HepG2 (cell line): ENCODE data around the gene SLC44A4. TPM values are rescaled to one million over a fixed set of nuclear protein-coding genes. Genes with fewer than 3 reads are reported as not detected.

ENCODE experiments used
- CCAR2 ChIP-seq: fragments of 200-400 bp; formaldehyde crosslinking; optimal IDR thresholded peaks from 2 replicates; pipeline ENCODE3; 2018; ENCODE audit warnings: low read depth, mild to moderate bottlenecking, low read length, moderate library complexity
- ESRRA ChIP-seq: sonication (generic); formaldehyde crosslinking; IDR thresholded peaks from 2 replicates; pipeline ENCODE4 v1.5.1; 2020; ENCODE audit warnings: mild to moderate bottlenecking, low read depth, missing genetic modification reagents
- ETV5 ChIP-seq: IDR thresholded peaks from 2 replicates; pipeline ENCODE4 v1.6.1; 2018; ENCODE audit warnings: missing biosample characterization, missing genetic modification reagents, inconsistent platforms, borderline replicate concordance
- FOXK1 ChIP-seq: sonication (generic); formaldehyde crosslinking; IDR thresholded peaks from 2 replicates; pipeline ENCODE4 v1.4.0; 2020; ENCODE audit warnings: low read depth, missing genetic modification reagents, borderline replicate concordance
- HCFC1 ChIP-seq: fragments of 150-350 bp; IDR thresholded peaks from 2 replicates; pipeline ENCODE4 v1.6.1; 2014; ENCODE audit warnings: low read depth, low read length
- IKZF4 ChIP-seq: sonication (generic); formaldehyde crosslinking; IDR thresholded peaks from 2 replicates; pipeline ENCODE4 v1.5.1; 2020; ENCODE audit warnings: borderline replicate concordance, mild to moderate bottlenecking, low read depth, missing genetic modification reagents; ENCODE audit errors: not compliant biosample characterization
- IRF9 ChIP-seq: sonication (generic); formaldehyde crosslinking; IDR thresholded peaks from 2 replicates; pipeline ENCODE4 v1.8.0; 2022; ENCODE audit warnings: missing genetic modification reagents, mild to moderate bottlenecking, borderline replicate concordance
- IRX3 ChIP-seq: sonication (generic); formaldehyde crosslinking; IDR thresholded peaks from 2 replicates; pipeline ENCODE4 v1.8.1; 2023; ENCODE audit warnings: mild to moderate bottlenecking, low read depth, missing genetic modification reagents, borderline replicate concordance
- NCOA2 ChIP-seq: sonication (generic); formaldehyde crosslinking; IDR thresholded peaks from 2 replicates; pipeline ENCODE4 v1.8.0; 2022; ENCODE audit warnings: inconsistent platforms
- NFE2L2 ChIP-seq: fragments of 150-350 bp; IDR thresholded peaks from 2 replicates; pipeline ENCODE4 v1.6.1; 2014; ENCODE audit warnings: low read length
- NFKB2 ChIP-seq: sonication (generic); formaldehyde crosslinking; IDR thresholded peaks from 2 replicates; pipeline ENCODE4 v1.4.0; 2020; ENCODE audit warnings: missing genetic modification reagents, borderline replicate concordance
- NFKBIZ ChIP-seq: IDR thresholded peaks from 2 replicates; pipeline ENCODE4 v1.6.1; 2018; ENCODE audit warnings: missing genetic modification reagents, missing compliant biosample characterization
- NR1H2 ChIP-seq: sonication (generic); formaldehyde crosslinking; IDR thresholded peaks from 2 replicates; pipeline ENCODE4 v1.8.1; 2022; ENCODE audit warnings: low read depth, missing genetic modification reagents, borderline replicate concordance
- PAX8 ChIP-seq: sonication (generic); formaldehyde crosslinking; IDR thresholded peaks from 2 replicates; pipeline ENCODE4 v1.8.0; 2022; ENCODE audit warnings: mild to moderate bottlenecking, missing genetic modification reagents, borderline replicate concordance
- SIN3A ChIP-seq: IDR thresholded peaks from 2 replicates; pipeline ENCODE4 v1.6.1; 2011; ENCODE audit warnings: low read depth, mild to moderate bottlenecking, control low read depth, low read length, borderline replicate concordance
- ZC3H13 ChIP-seq: sonication (generic); formaldehyde crosslinking; IDR thresholded peaks from 2 replicates; pipeline ENCODE4 v1.8.1; 2023; ENCODE audit warnings: mild to moderate bottlenecking, missing genetic modification reagents, moderate library complexity
- ZNF224 ChIP-seq: sonication (generic); formaldehyde crosslinking; IDR thresholded peaks from 2 replicates; pipeline ENCODE4 v1.5.0; 2020; ENCODE audit warnings: mild to moderate bottlenecking, missing genetic modification reagents
- ZNF710 ChIP-seq: sonication (generic); formaldehyde crosslinking; IDR thresholded peaks from 2 replicates; pipeline ENCODE4 v1.5.0; 2020; ENCODE audit warnings: mild to moderate bottlenecking, missing genetic modification reagents, borderline replicate concordance
- ZNF747 ChIP-seq: sonication (generic); formaldehyde crosslinking; IDR thresholded peaks from 2 replicates; pipeline ENCODE4 v1.8.1; 2023; ENCODE audit warnings: missing genetic modification reagents, mild to moderate bottlenecking, borderline replicate concordance
- ZSCAN25 ChIP-seq: sonication (generic); formaldehyde crosslinking; IDR thresholded peaks from 2 replicates; pipeline ENCODE4 v1.8.0; 2022; ENCODE audit warnings: mild to moderate bottlenecking, missing genetic modification reagents
- ZSCAN30 ChIP-seq: sonication (generic); formaldehyde crosslinking; IDR thresholded peaks from 2 replicates; pipeline ENCODE4 v1.5.0; 2020; ENCODE audit warnings: mild to moderate bottlenecking, missing genetic modification reagents
- ZSCAN5A ChIP-seq: sonication (generic); formaldehyde crosslinking; IDR thresholded peaks from 2 replicates; pipeline ENCODE4 v1.8.0; 2022; ENCODE audit warnings: mild to moderate bottlenecking, missing genetic modification reagents, borderline replicate concordance
- polyA plus RNA-seq, 8 experiments: library from polyadenylated mRNA; depleted of rRNA in 3 of 8; stranded (reverse) in 7 of 8; unstranded in 1 of 8; fragments of >200 nt; fragmentation: Illumina TruSeq in 4 of 8; extraction: Trizol in 4 of 8; gene quantifications; 2 replicates each; pipeline versions ENCODE4 v1.2.1 to v1.2.3, GENCODE V29; 2011 to 2016; ENCODE audit warnings: low read depth in 4 of 8, missing spikeins in 1 of 8, mixed read lengths in 1 of 8; ENCODE audit not compliant: insufficient read depth in 1 of 8
- total RNA-seq, 5 experiments: library from RNA; depleted of rRNA; stranded (reverse); fragments of >200 nt; fragmentation: Illumina TruSeq; extraction: Trizol; gene quantifications; 2 replicates each; pipeline ENCODE4 v1.2.3, GENCODE V29; 2016; ENCODE audit warnings: low read depth in 1 of 5
- TF ChIP-seq, protein P1 (sequence below): IDR thresholded peaks from 2 replicates; pipeline ENCODE4 v1.6.1; 2016; ENCODE audit warnings: low read depth, control low read depth

The SLC44A4 gene
- total and polyA plus RNA-seq, 2 of the 13 experiments (the other 11 are each of a cell fraction or from before 2014, with no cell fraction given) = 3.5 to 5.9 TPM

- TF ChIP-seq ZNF710 (CRISPR knock-in tag) (peak; percentile 56; the same call in 1 of the 2 replicates), IKZF4 (CRISPR knock-in tag) (peak; percentile 89), NFKBIZ (CRISPR knock-in tag) (no peak; the same call in 1 of the 2 replicates), NFKB2 (peak; percentile 87; the same call in 1 of the 2 replicates), ZSCAN5A (CRISPR knock-in tag) (peak; percentile 93), NCOA2 (CRISPR knock-in tag) (peak; percentile 48; the same call in 1 of the 2 replicates), ZSCAN30 (no peak), SIN3A (peak; percentile 99), HCFC1 (0 out of 2 replicates have a peak, but pooled peaks have one; percentile 5), ZC3H13 (CRISPR knock-in tag) (0 out of 2 replicates have a peak, but pooled peaks have one; percentile 20), CCAR2 (no peak), PAX8 (no peak), ESRRA (CRISPR knock-in tag) (no peak; the same call in 1 of the 2 replicates), ETV5 (CRISPR knock-in tag) (peak; percentile 55; the same call in 1 of the 2 replicates), NFE2L2 (no peak), IRX3 (CRISPR knock-in tag) (peak; percentile 92), ZSCAN25 (CRISPR knock-in tag) (no peak; the same call in 1 of the 2 replicates), ZNF747 (CRISPR knock-in tag) (no peak), IRF9 (CRISPR knock-in tag) (peak; percentile 95), NR1H2 (CRISPR knock-in tag) (no peak), FOXK1 (CRISPR knock-in tag) (peak; percentile 82; the same call in 1 of the 2 replicates), ZNF224 (CRISPR knock-in tag) (peak; percentile 86)
- TF ChIP-seq, protein P1, sequence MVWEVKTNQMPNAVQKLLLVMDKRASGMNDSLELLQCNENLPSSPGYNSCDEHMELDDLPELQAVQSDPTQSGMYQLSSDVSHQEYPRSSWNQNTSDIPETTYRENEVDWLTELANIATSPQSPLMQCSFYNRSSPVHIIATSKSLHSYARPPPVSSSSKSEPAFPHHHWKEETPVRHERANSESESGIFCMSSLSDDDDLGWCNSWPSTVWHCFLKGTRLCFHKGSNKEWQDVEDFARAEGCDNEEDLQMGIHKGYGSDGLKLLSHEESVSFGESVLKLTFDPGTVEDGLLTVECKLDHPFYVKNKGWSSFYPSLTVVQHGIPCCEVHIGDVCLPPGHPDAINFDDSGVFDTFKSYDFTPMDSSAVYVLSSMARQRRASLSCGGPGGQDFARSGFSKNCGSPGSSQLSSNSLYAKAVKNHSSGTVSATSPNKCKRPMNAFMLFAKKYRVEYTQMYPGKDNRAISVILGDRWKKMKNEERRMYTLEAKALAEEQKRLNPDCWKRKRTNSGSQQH = peak; percentile 73; the same call in 1 of the 2 replicates
Observed at GRCh38 chr6:31862344-31863235, 16.2 kb downstream of the SLC44A4 start, which contains the start of gene NEU1 (continued).
